ENCODE results near the gene CIAO1.

- TF ChIP-seq CTCF (IDR thresholded peaks at IDR 0.05; ENCODE audit: low read depth, low read length, missing input control) = no peak
- no peak for TF ChIP-seq REST (IDR thresholded peaks at IDR 0.05)
Measured at GRCh38 chr2:96243843-96244242, 22.2 kb upstream of the CIAO1 start.

Data from liver (tissue), 2 donors.